GM21619 (cell line): ENCODE data around the gene KCNH3.

ENCODE experiments used
- ATAC-seq: cut with Tn5 transposase; IDR thresholded peaks from one replicate; pipeline ENCODE4 v1.9.1; 2021; ENCODE audit not compliant: unreplicated experiment

KCNH3 gene

GRCh38 chr12:49543914-49544815 lies 5.3 kb downstream of the KCNH3 start:
- ATAC-seq: no peak

GRCh38 chr12:49545815-49546214 lies 7.0 kb downstream of the KCNH3 start:
- ATAC-seq: no peak

- ATAC-seq: no peak
Measured at GRCh38 chr12:49546481-49546880, 7.7 kb downstream of the KCNH3 start.

- ATAC-seq: no peak
Measured at GRCh38 chr12:49547090-49547690, 8.4 kb downstream of the KCNH3 start.

- no peak for ATAC-seq
Measured at GRCh38 chr12:49548481-49548821, 9.6 kb downstream of the KCNH3 start.

GRCh38 chr12:49548822-49549648 lies 10.2 kb downstream of the KCNH3 start:
- no peak for ATAC-seq

- no peak for ATAC-seq
Measured at GRCh38 chr12:49549735-49550692, 11.2 kb downstream of the KCNH3 start.

GRCh38 chr12:49550693-49551252 lies 11.9 kb downstream of the KCNH3 start:
- ATAC-seq: no peak

- no peak for ATAC-seq
Measured at GRCh38 chr12:49552014-49552413, 13.2 kb downstream of the KCNH3 start.

- ATAC-seq: no peak
Measured at GRCh38 chr12:49552425-49552824, 13.6 kb downstream of the KCNH3 start.

GRCh38 chr12:49552899-49553298 lies 14.1 kb downstream of the KCNH3 start:
- ATAC-seq: no peak

- no peak for ATAC-seq
Measured at GRCh38 chr12:49553512-49554088, 14.8 kb downstream of the KCNH3 start.

GRCh38 chr12:49554266-49554665 lies 15.4 kb downstream of the KCNH3 start:
- ATAC-seq: no peak

GRCh38 chr12:49555631-49556390 lies 17.0 kb downstream of the KCNH3 start:
- no peak for ATAC-seq

GRCh38 chr12:49556391-49557186 lies 17.8 kb downstream of the KCNH3 start:
- ATAC-seq: no peak

- no peak for ATAC-seq
Measured at GRCh38 chr12:49557187-49557916, 18.5 kb downstream of the KCNH3 start.

GRCh38 chr12:49557917-49558215 lies 19.0 kb downstream of the KCNH3 start:
- no peak for ATAC-seq

GRCh38 chr12:49558526-49558925 lies 19.7 kb downstream of the KCNH3 start:
- no peak for ATAC-seq
